H7 (cell line): ENCODE measurements around the gene SYNGR2. TPM values are rescaled to one million over a fixed set of nuclear protein-coding genes. Genes with fewer than 3 reads are reported as not detected.

Source experiments
- DNase-seq: peaks from one replicate; pipeline ENCODE4 v3.0.0; 2012
- H3K27me3 ChIP-seq: 2 replicates; pipeline ENCODE4 v1.6.0; 2011; ENCODE audit warnings: mild to moderate bottlenecking, low read length; ENCODE audit not compliant: control insufficient read depth, insufficient read depth
- H3K36me3 ChIP-seq: replicated peaks from 2 replicates; pipeline ENCODE4 v1.5.1; 2011; ENCODE audit warnings: low read length; ENCODE audit not compliant: control insufficient read depth, insufficient read depth
- H3K4me3 ChIP-seq: 2 replicates; pipeline ENCODE4 v1.5.1; 2011; ENCODE audit warnings: low read depth, mild to moderate bottlenecking, control low read depth, low read length, moderate library complexity; ENCODE audit not compliant: insufficient read depth
- total RNA-seq: library from RNA; depleted of rRNA; stranded (reverse); fragments of >200 nt; shearing (Covaris generic); gene quantifications from 2 replicates; pipeline ENCODE4 v1.2.3, GENCODE V29; 2014; rRNA removed

The SYNGR2 gene
- total RNA-seq, 1 experiment from 2014 or later: 24.5 TPM

- no peak for DNase-seq
- H3K36me3 ChIP-seq: no peaks in the 10 kb centered on the region; the same call in 1 of the 2 replicates
- H3K27me3 ChIP-seq: no peaks in the 10 kb centered on the region; the same call in 1 of the 2 replicates
- no peak overlapping the region for H3K4me3 ChIP-seq
Observed at GRCh38 chr17:78210111-78210510, 41.7 kb downstream of the SYNGR2 start.

DNA sequence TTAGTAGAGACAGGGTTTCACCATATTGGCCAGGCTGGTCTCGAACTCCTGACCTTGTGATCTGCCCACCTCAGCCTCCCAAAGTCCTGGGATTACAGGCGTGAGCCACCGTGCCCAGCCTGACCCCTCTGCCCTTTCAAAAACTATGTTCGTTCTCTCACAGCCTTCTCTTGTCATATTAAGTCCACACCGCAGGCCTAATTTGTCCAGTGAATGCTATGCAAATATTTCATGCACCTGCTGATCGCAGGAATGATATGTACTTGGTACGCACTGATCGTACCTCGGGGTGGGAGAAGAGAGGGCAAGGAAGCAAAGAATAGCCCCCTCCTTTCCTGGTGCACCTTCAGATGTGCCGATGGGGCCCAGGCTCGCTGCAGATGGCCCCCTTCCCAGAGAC is 42.7 kb downstream of the SYNGR2 start:
- DNase-seq: no peak
- H3K4me3 ChIP-seq: no peak overlapping the region
- H3K36me3 ChIP-seq: peaks cover 1% of the 10 kb centered on the region; the same call in 1 of the 2 replicates
- no peaks in the 10 kb centered on the region; the same call in 1 of the 2 replicates for H3K27me3 ChIP-seq

GRCh38 chr17:78214016-78214705 is 45.8 kb downstream of the SYNGR2 start, which contains the start of gene BIRC5:
TSS of gene BIRC5 (plus strand) at chr17:78214253. CDS start at chr17:78214317, 64 bp downstream.
- peak; percentile 99 for DNase-seq
- Histone ChIP-seq H3K36me3 (peaks cover 9% of the 10 kb centered on the region), H3K27me3 (no peaks in the 10 kb centered on the region; the same call in 1 of the 2 replicates), H3K4me3 (peak within 1 kb of the TSS; percentile 90)

GRCh38 chr17:78214706-78215061 is 46.3 kb downstream of the SYNGR2 start:
- Histone ChIP-seq H3K36me3 (peaks cover 9% of the 10 kb centered on the region), H3K27me3 (no peaks in the 10 kb centered on the region; the same call in 1 of the 2 replicates), H3K4me3 (peak overlapping the region; percentile 90)
- DNase-seq: no peak

DNA sequence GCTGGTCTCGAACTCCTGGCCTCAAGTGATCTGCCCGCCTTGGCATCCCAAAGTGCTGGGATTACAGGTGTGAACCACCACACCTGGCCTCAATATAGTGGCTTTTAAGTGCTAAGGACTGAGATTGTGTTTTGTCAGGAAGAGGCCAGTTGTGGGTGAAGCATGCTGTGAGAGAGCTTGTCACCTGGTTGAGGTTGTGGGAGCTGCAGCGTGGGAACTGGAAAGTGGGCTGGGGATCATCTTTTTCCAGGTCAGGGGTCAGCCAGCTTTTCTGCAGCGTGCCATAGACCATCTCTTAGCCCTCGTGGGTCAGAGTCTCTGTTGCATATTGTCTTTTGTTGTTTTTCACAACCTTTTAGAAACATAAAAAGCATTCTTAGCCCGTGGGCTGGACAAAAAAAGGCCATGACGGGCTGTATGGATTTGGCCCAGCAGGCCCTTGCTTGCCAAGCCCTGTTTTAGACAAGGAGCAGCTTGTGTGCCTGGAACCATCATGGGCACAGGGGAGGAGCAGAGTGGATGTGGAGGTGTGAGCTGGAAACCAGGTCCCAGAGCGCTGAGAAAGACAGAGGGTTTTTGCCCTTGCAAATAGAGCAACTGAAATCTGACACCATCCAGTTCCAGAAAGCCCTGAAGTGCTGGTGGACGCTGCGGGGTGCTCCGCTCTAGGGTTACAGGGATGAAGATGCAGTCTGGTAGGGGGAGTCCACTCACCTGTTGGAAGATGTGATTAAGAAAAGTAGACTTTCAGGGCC is 51.2 kb downstream of the SYNGR2 start:
- H3K36me3 ChIP-seq: peaks cover 29% of the 10 kb centered on the region
- H3K27me3 ChIP-seq: no peaks in the 10 kb centered on the region
- DNase-seq: peak; percentile 67
- no peak overlapping the region for H3K4me3 ChIP-seq

Other genes starting within 250 kb of the SYNGR2 start
- 8.9 and 9.3 TPM in 2 replicates for gene TNRC6C, start 209.9 kb upstream of the SYNGR2 start, total RNA-seq
- 77.1 and 82.2 TPM in 2 replicates for gene TMC6, start 39.8 kb upstream of the SYNGR2 start, total RNA-seq
- gene TMC8, start 37.8 kb upstream of the SYNGR2 start, total RNA-seq: 0.67 and 3.3 TPM in 2 replicates
- not detected in 2 replicates for gene C17orf99, start 22.2 kb upstream of the SYNGR2 start, total RNA-seq
- gene TK1, start 18.5 kb downstream of the SYNGR2 start, total RNA-seq: 48.4 and 56.5 TPM in 2 replicates
- 36.4 and 43.0 TPM in 2 replicates for gene AFMID, start 18.8 kb downstream of the SYNGR2 start, total RNA-seq
- gene BIRC5, start 45.7 kb downstream of the SYNGR2 start, total RNA-seq: 152 and 154 TPM in 2 replicates
- not detected in 2 replicates for gene TMEM235, start 63.0 kb downstream of the SYNGR2 start, total RNA-seq
- 13.3 and 26.9 TPM in 2 replicates for gene SOCS3, start 191.5 kb downstream of the SYNGR2 start, total RNA-seq
- gene PGS1, start 210.1 kb downstream of the SYNGR2 start, total RNA-seq: 63.7 and 71.8 TPM in 2 replicates